Immature natural killer cell (primary cell): ENCODE data around the gene GGNBP2. TPM values are rescaled to one million over a fixed set of nuclear protein-coding genes. Genes with fewer than 3 reads are reported as not detected.
A peak's percentile ranks its signal among the peaks of the same experiment; 100 is the strongest.

Source experiments
- DNase-seq, 3 donors: peaks; one replicate each; pipeline ENCODE4 v3.0.0; 2022; ENCODE audit warnings: mixed read lengths in 1 of 3
- H3K27ac Mint-ChIP-seq, 6 donors: one replicate each; pipeline ENCODE4 v1.8.0; 2020; ENCODE audit warnings: mixed read lengths in 6 of 6, mild to moderate bottlenecking in 5 of 6, inconsistent platforms in 4 of 6, moderate library complexity in 3 of 6
- H3K27me3 Mint-ChIP-seq, 3 donors: one replicate each; pipeline ENCODE4 v1.8.0; 2020 to 2021; ENCODE audit warnings: low read depth in 3 of 3, mild to moderate bottlenecking in 3 of 3, mixed read lengths in 3 of 3, moderate library complexity in 3 of 3, inconsistent platforms in 1 of 3
- H3K36me3 Mint-ChIP-seq, 3 donors: one replicate each; pipeline ENCODE4 v1.8.0; 2020; ENCODE audit warnings: mixed read lengths in 3 of 3, inconsistent platforms in 2 of 3, mild to moderate bottlenecking in 2 of 3
- H3K4me1 Mint-ChIP-seq, 2 donors: one replicate each; pipeline ENCODE4 v1.8.0; 2020; ENCODE audit warnings: inconsistent platforms in 2 of 2, mild to moderate bottlenecking in 2 of 2, mixed read lengths in 2 of 2, moderate library complexity in 1 of 2
- H3K4me3 Mint-ChIP-seq, 5 donors: one replicate each; pipeline ENCODE4 v1.8.0; 2020; ENCODE audit warnings: mild to moderate bottlenecking in 5 of 5, mixed read lengths in 5 of 5, inconsistent platforms in 3 of 5, moderate library complexity in 3 of 5
- H3K9me3 Mint-ChIP-seq, 6 donors: one replicate each; pipeline ENCODE4 v1.8.0; 2020; ENCODE audit warnings: mild to moderate bottlenecking in 6 of 6, mixed read lengths in 6 of 6, inconsistent platforms in 4 of 6, moderate library complexity in 3 of 6
- polyA plus RNA-seq, 3 donors: library from polyadenylated mRNA; unstranded; fragments of 300-500 nt; fragmentation: Illumina TruSeq; gene quantifications; one replicate each; pipeline ENCODE4 v1.2.3, GENCODE V29; 2021

GGNBP2 gene
- polyA plus RNA-seq, 3 donors from 2014 or later = 28.2 to 60.0 (median 35.7) TPM

GRCh38 chr17:36616061-36617029 lies 71.6 kb downstream of the GGNBP2 start:
- no peak for DNase-seq
- Mint-ChIP-seq H3K4me3 (no peak overlapping the region), H3K9me3 (no peaks in the 10 kb centered on the region), H3K36me3 (no peaks in the 10 kb centered on the region), H3K27me3 (peaks cover 0 to 3% (median 0%) of the 10 kb centered on the region in 3 donors), H3K27ac (peak overlapping the region in 1 of 6 donors; percentile 34), H3K4me1 (no peaks in the 10 kb centered on the region)

- no peaks in the 10 kb centered on the region for H3K9me3 Mint-ChIP-seq
Observed at GRCh38 chr17:36617773-36618172, 73.1 kb downstream of the GGNBP2 start.

GRCh38 chr17:36623281-36623680 lies 78.6 kb downstream of the GGNBP2 start:
- no peaks in the 10 kb centered on the region for H3K27me3 Mint-ChIP-seq
- H3K4me3 Mint-ChIP-seq = no peak overlapping the region
- H3K4me1 Mint-ChIP-seq = no peaks in the 10 kb centered on the region
- no peak overlapping the region for H3K27ac Mint-ChIP-seq
- H3K9me3 Mint-ChIP-seq = no peaks in the 10 kb centered on the region
- H3K36me3 Mint-ChIP-seq = no peaks in the 10 kb centered on the region
- DNase-seq = no peak

More at GRCh38 chr17:36617773-36618172, 73.1 kb downstream of the GGNBP2 start:
- Mint-ChIP-seq H3K27ac (peak overlapping the region in 1 of 6 donors; percentile 67), H3K36me3 (no peaks in the 10 kb centered on the region), H3K27me3 (peaks cover 0 to 3% (median 0%) of the 10 kb centered on the region in 3 donors), H3K4me3 (no peak overlapping the region), H3K4me1 (no peaks in the 10 kb centered on the region)
- DNase-seq = no peak

- Mint-ChIP-seq H3K4me3 (no peak overlapping the region), H3K27ac (no peak overlapping the region), H3K36me3 (no peaks in the 10 kb centered on the region), H3K9me3 (no peaks in the 10 kb centered on the region), H3K27me3 (no peaks in the 10 kb centered on the region), H3K4me1 (no peaks in the 10 kb centered on the region)
- DNase-seq = no peak
Observed at GRCh38 chr17:36625188-36625587, 80.5 kb downstream of the GGNBP2 start.

GRCh38 chr17:36627101-36627500 lies 82.4 kb downstream of the GGNBP2 start:
- DNase-seq = no peak
- Mint-ChIP-seq H3K27me3 (no peaks in the 10 kb centered on the region), H3K27ac (no peak overlapping the region), H3K4me1 (no peaks in the 10 kb centered on the region), H3K4me3 (no peak overlapping the region), H3K9me3 (no peaks in the 10 kb centered on the region), H3K36me3 (no peaks in the 10 kb centered on the region)

GRCh38 chr17:36628576-36628975 lies 83.9 kb downstream of the GGNBP2 start:
- no peak for DNase-seq
- Mint-ChIP-seq H3K27me3 (peaks cover 0 to 2% (median 0%) of the 10 kb centered on the region in 3 donors), H3K27ac (no peak overlapping the region), H3K36me3 (peaks cover 0 to 4% (median 0%) of the 10 kb centered on the region in 3 donors), H3K9me3 (no peaks in the 10 kb centered on the region), H3K4me1 (no peaks in the 10 kb centered on the region), H3K4me3 (no peak overlapping the region)

GRCh38 chr17:36629252-36629847 lies 84.6 kb downstream of the GGNBP2 start:
- Mint-ChIP-seq H3K4me1 (no peaks in the 10 kb centered on the region), H3K27ac (peak overlapping the region in 1 of 6 donors; percentile 35), H3K4me3 (no peak overlapping the region), H3K36me3 (peaks cover 0 to 4% (median 0%) of the 10 kb centered on the region in 3 donors), H3K9me3 (no peaks in the 10 kb centered on the region), H3K27me3 (peaks cover 0 to 2% (median 0%) of the 10 kb centered on the region in 3 donors)
- peak; percentile 68 to 76 (median 72) for DNase-seq

GRCh38 chr17:36629970-36630502 lies 85.3 kb downstream of the GGNBP2 start:
- Mint-ChIP-seq H3K4me3 (no peak overlapping the region), H3K27ac (no peak overlapping the region), H3K27me3 (peaks cover 0 to 2% (median 2%) of the 10 kb centered on the region in 3 donors), H3K36me3 (peaks cover 0 to 4% (median 0%) of the 10 kb centered on the region in 3 donors), H3K9me3 (peaks cover 0 to under 1% (median 0%) of the 10 kb centered on the region in 6 donors), H3K4me1 (no peaks in the 10 kb centered on the region)
- DNase-seq = no peak

GRCh38 chr17:36631022-36631421 lies 86.3 kb downstream of the GGNBP2 start:
- Mint-ChIP-seq H3K27me3 (peaks cover 0 to 6% (median 2%) of the 10 kb centered on the region in 3 donors), H3K4me3 (no peak overlapping the region), H3K9me3 (peaks cover 0 to 1% (median 0%) of the 10 kb centered on the region in 6 donors), H3K27ac (no peak overlapping the region), H3K4me1 (no peaks in the 10 kb centered on the region), H3K36me3 (peaks cover 0 to 4% (median 0%) of the 10 kb centered on the region in 3 donors)
- DNase-seq = no peak

- Mint-ChIP-seq H3K27me3 (peaks cover 0 to 10% (median 2%) of the 10 kb centered on the region in 3 donors), H3K27ac (no peak overlapping the region), H3K9me3 (peaks cover 0 to 1% (median 0%) of the 10 kb centered on the region in 6 donors), H3K4me1 (no peaks in the 10 kb centered on the region), H3K4me3 (no peak overlapping the region), H3K36me3 (peaks cover 0 to 4% (median 0%) of the 10 kb centered on the region in 3 donors)
- no peak for DNase-seq
Observed at GRCh38 chr17:36632916-36633771, 88.4 kb downstream of the GGNBP2 start.
